Thyroid gland (tissue), 4 donors: ENCODE data around the gene MCM5. TPM values are rescaled to one million over a fixed set of nuclear protein-coding genes. Genes with fewer than 3 reads are reported as not detected.

Experiments used
- DNase-seq, 2 donors: peaks; one replicate each; pipeline ENCODE4 v3.0.0-alpha.2; 2019
- H3K27ac ChIP-seq, 3 donors: fragments of 200-600 bp; sonication (generic); 1 replicate in 2 of 3; 2 replicates in 1 of 3; pipeline ENCODE4 v1.5.1; 2016 to 2019; ENCODE audit warnings: mild to moderate bottlenecking in 1 of 3, moderate library complexity in 1 of 3
- H3K27me3 ChIP-seq: fragments of 200-600 bp; sonication (generic); one replicate; pipeline ENCODE4 v1.5.1; 2019
- H3K36me3 ChIP-seq, 2 donors: fragments of 200-600 bp; sonication (generic); one replicate each; pipeline ENCODE4 v1.5.1; 2016 to 2019
- H3K4me1 ChIP-seq, 2 donors: fragments of 200-600 bp; sonication (generic); one replicate each; pipeline ENCODE4 v1.5.1; 2017 to 2019
- H3K4me3 ChIP-seq, 3 donors: fragments of 200-600 bp; sonication (generic); replicated peaks in 1 of 3; 1 replicate in 2 of 3; 2 replicates in 1 of 3; pipeline ENCODE4 v1.5.1; 2016; ENCODE audit warnings: mild to moderate bottlenecking in 1 of 3
- H3K9me3 ChIP-seq: fragments of 200-600 bp; sonication (generic); one replicate; pipeline ENCODE4 v1.5.1; 2017
- POLR2A ChIP-seq, 2 donors: fragments of 450-650 bp; IDR thresholded peaks; one replicate each; pipeline ENCODE4 v1.6.1; 2017; ENCODE audit warnings: antibody characterized with exemption in 2 of 2, mild to moderate bottlenecking in 2 of 2, moderate library complexity in 1 of 2
- WGBS, 2 donors: methylation state at CpG; one replicate each; pipeline ENCODE4 v1.1.5; 2017; 5-methylcytosine and 5-hydroxymethylcytosine counted together
- intact Hi-C: fragments of 100-400 bp; cut with DNase I; formaldehyde crosslinking; loops from one replicate; pipeline ENCODE4 v1.15.1; 2023
- total RNA-seq, 4 donors: library from RNA; depleted of rRNA; stranded (reverse); fragments of >200 nt; gene quantifications; one replicate each; pipeline ENCODE4 v1.2.3, GENCODE V29; 2016
- TF ChIP-seq, protein P1 (sequence below), 6 experiments: fragments of 200-600 bp in 3 of 6; fragments of 450-650 bp in 3 of 6; sonication (generic) in 3 of 6; IDR thresholded peaks; one replicate each; pipeline ENCODE4 v1.5.1; 2016 to 2019; ENCODE audit warnings: antibody characterized with exemption in 6 of 6, mild to moderate bottlenecking in 2 of 6, inconsistent platforms in 1 of 6, moderate library complexity in 1 of 6

Gene MCM5
- total RNA-seq, 4 donors from 2014 or later, result 16.7 to 34.7 (median 25.1) TPM

DNA sequence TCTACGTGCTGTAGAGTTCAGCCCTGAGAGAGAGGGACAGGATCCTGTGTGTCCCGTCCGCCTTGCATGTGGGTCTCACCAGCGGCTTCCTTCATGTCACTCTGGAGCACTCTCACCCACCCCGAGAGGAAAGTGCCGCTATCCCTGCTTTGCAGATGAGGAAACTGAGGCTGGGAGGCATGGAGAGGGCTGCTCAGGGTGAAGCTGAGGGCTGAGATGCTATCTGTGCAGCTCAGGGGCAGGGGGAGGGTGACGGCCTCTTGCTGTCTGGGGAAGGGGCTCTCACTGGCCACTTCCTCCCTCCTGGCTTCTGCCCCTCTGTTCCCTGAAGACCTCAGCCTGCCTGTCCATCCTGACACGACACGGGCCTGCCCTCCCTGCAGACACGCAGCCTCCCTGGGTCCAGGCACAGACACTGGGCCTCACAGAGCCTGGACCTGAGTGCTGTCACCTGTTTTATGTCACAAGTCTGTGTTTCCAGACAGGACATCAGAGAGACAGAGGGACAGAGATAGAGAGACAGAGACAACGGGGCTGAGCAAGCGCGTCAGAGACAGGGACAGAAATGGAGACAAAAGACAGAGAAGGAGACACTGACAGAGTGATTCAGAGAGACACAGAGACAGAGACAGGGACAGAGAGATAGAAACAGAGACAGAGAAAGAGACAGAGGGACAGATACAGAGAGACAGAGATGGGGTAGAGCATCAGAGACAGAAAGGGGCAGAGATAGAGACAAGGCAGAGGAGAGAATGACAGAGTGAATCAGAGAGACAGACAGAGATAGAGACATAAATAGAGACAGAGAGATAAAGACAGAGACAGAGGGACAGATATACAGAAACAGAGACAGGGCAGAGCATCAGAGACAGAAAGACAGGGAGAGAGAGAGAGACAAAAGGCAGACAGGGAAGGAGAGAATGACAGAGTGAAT lies 53.1 kb downstream of the MCM5 start:
- DNase-seq, result no peak
- H3K36me3 ChIP-seq, result no peaks in the 10 kb centered on the region
- H3K27ac ChIP-seq, result peak overlapping the region in 2 of 3 donors; percentile 72
- WGBS, 2 donors, result 55 to 68% methylated on average over 8 to 12 of the region's 13 CpGs
- TF ChIP-seq, protein P1, sequence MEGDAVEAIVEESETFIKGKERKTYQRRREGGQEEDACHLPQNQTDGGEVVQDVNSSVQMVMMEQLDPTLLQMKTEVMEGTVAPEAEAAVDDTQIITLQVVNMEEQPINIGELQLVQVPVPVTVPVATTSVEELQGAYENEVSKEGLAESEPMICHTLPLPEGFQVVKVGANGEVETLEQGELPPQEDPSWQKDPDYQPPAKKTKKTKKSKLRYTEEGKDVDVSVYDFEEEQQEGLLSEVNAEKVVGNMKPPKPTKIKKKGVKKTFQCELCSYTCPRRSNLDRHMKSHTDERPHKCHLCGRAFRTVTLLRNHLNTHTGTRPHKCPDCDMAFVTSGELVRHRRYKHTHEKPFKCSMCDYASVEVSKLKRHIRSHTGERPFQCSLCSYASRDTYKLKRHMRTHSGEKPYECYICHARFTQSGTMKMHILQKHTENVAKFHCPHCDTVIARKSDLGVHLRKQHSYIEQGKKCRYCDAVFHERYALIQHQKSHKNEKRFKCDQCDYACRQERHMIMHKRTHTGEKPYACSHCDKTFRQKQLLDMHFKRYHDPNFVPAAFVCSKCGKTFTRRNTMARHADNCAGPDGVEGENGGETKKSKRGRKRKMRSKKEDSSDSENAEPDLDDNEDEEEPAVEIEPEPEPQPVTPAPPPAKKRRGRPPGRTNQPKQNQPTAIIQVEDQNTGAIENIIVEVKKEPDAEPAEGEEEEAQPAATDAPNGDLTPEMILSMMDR (IDR thresholded peaks at IDR 0.05), result no peak
- TF ChIP-seq POLR2A (IDR thresholded peaks at IDR 0.05), result no peak
- no peaks in the 10 kb centered on the region for H3K9me3 ChIP-seq
- intact Hi-C loops, result no loop called here
- no peaks in the 10 kb centered on the region for H3K27me3 ChIP-seq
- no peak overlapping the region for H3K4me3 ChIP-seq
- H3K4me1 ChIP-seq, result peaks cover 13% of the 10 kb centered on the region in 2 donors

GRCh38 chr22:35454416-35455054 lies 54.6 kb downstream of the MCM5 start:
- no peaks in the 10 kb centered on the region for H3K27me3 ChIP-seq
- WGBS, 2 donors, result 79% methylated on average over 8 to 9 of the region's 9 CpGs
- H3K4me3 ChIP-seq, result no peak overlapping the region
- intact Hi-C loops, result no loop called here
- no peak for DNase-seq
- H3K36me3 ChIP-seq, result no peaks in the 10 kb centered on the region
- H3K9me3 ChIP-seq, result no peaks in the 10 kb centered on the region
- no peak overlapping the region for H3K27ac ChIP-seq
- no peak for TF ChIP-seq POLR2A (IDR thresholded peaks at IDR 0.05)
- TF ChIP-seq, protein P1 (IDR thresholded peaks at IDR 0.05), result no peak
- H3K4me1 ChIP-seq, result peaks cover 13% of the 10 kb centered on the region in 2 donors

DNA sequence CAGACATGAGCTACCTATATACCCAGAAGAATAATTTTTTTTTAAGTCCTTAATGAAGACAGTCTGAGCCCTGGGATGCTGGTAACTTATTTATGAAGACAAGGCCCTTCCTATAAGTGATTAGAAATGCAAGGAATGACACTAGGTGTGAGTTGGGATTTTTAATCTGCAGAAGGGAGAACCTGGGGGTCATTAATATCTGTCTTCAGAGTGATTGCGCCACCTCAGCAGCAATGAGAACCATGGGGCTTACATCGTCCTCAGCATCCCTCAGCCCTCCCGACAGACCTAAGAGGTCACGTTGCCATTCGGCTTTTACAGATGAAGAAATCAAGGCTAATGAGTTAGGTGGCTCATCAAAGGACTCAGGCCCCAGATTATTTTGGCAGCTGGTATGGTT lies 55.6 kb downstream of the MCM5 start:
- WGBS, 2 donors, result 92% methylated on average over 5 of the region's 5 CpGs
- no peak for TF ChIP-seq POLR2A (IDR thresholded peaks at IDR 0.05)
- TF ChIP-seq, protein P1 (IDR thresholded peaks at IDR 0.05), result no peak
- no peaks in the 10 kb centered on the region for H3K27me3 ChIP-seq
- H3K4me3 ChIP-seq, result no peak overlapping the region
- intact Hi-C loops, result no loop called here
- peaks cover 13% of the 10 kb centered on the region in 2 donors for H3K4me1 ChIP-seq
- no peaks in the 10 kb centered on the region for H3K36me3 ChIP-seq
- DNase-seq, result no peak
- H3K9me3 ChIP-seq, result no peaks in the 10 kb centered on the region
- H3K27ac ChIP-seq, result no peak overlapping the region

DNA sequence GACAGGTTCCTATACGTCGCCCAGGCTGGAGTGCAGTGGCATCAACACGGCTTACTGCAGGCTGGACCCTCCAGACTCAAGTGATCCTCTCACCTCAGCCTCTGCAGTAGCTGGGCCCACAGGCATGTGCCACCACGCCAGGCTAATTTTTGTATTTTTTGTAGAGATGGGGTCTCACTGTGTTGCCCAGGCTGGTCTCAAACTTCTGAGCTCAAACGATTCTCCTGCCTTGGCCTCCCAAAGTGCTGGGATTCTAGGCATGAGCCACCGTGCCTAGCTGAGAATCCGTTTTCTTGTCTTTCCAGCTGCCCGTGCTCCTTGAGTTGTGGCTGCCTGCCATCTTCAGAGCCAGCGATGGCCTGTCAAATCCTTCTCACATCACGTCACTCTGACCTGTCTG lies 56.8 kb downstream of the MCM5 start:
- H3K27me3 ChIP-seq, result no peaks in the 10 kb centered on the region
- TF ChIP-seq, protein P1 (IDR thresholded peaks at IDR 0.05), result no peak
- no peak for TF ChIP-seq POLR2A (IDR thresholded peaks at IDR 0.05)
- H3K9me3 ChIP-seq, result no peaks in the 10 kb centered on the region
- 86 to 95% methylated on average over 10 of the region's 10 CpGs for WGBS, 2 donors
- peaks cover 12% of the 10 kb centered on the region in 2 donors for H3K4me1 ChIP-seq
- intact Hi-C loops, result no loop called here
- H3K27ac ChIP-seq, result no peak overlapping the region
- H3K36me3 ChIP-seq, result no peaks in the 10 kb centered on the region
- no peak for DNase-seq
- H3K4me3 ChIP-seq, result no peak overlapping the region
